Superior temporal gyrus (tissue), 1 donor: ENCODE data around the gene LARGE1.

Experiments used
- DNase-seq: peaks from one replicate; pipeline ENCODE4 v3.0.0-alpha.2; 2016; ENCODE audit errors: extremely low spot score

LARGE1 gene

GRCh38 chr22:33521879-33522665 lies 398.2 kb downstream of the LARGE1 start:
- DNase-seq, result no peak

- DNase-seq, result no peak
Observed at GRCh38 chr22:33520904-33521780, 399.1 kb downstream of the LARGE1 start.

GRCh38 chr22:33519974-33520903 lies 400.0 kb downstream of the LARGE1 start:
- no peak for DNase-seq

GRCh38 chr22:33519071-33519973 lies 401.0 kb downstream of the LARGE1 start:
- peak; percentile 83 for DNase-seq

- no peak for DNase-seq
Observed at GRCh38 chr22:33518405-33518804, 401.9 kb downstream of the LARGE1 start.

- DNase-seq, result no peak
Observed at GRCh38 chr22:33515795-33516194, 404.5 kb downstream of the LARGE1 start.

GRCh38 chr22:33513388-33514338 lies 406.6 kb downstream of the LARGE1 start:
- no peak for DNase-seq

GRCh38 chr22:33512908-33513307 lies 407.4 kb downstream of the LARGE1 start:
- DNase-seq, result no peak

- DNase-seq, result no peak
Observed at GRCh38 chr22:33510429-33510904, 409.8 kb downstream of the LARGE1 start.

GRCh38 chr22:33504941-33505625 lies 415.2 kb downstream of the LARGE1 start:
- DNase-seq, result no peak

GRCh38 chr22:33496112-33496511 lies 424.2 kb downstream of the LARGE1 start:
- DNase-seq, result no peak

GRCh38 chr22:33493476-33494205 lies 426.6 kb downstream of the LARGE1 start:
- no peak for DNase-seq

GRCh38 chr22:33492210-33492651 lies 428.0 kb downstream of the LARGE1 start:
- no peak for DNase-seq

- DNase-seq, result no peak
Observed at GRCh38 chr22:33487041-33487716, 433.1 kb downstream of the LARGE1 start.

- DNase-seq, result no peak
Observed at GRCh38 chr22:33481550-33481949, 438.7 kb downstream of the LARGE1 start.

GRCh38 chr22:33477120-33478111 lies 442.9 kb downstream of the LARGE1 start:
- DNase-seq, result no peak
